COR-L47 (cell line): ENCODE results near the gene ATXN1.

Experiments used
- DNase-seq: peaks from one replicate; lab custom pipeline; 2025; lab: John Stamatoyannopoulos, UW

ATXN1 gene

GRCh38 chr6:16783509-16783908, 22.2 kb upstream of the ATXN1 start:
- DNase-seq: no peak

GRCh38 chr6:16782278-16782677, 21.0 kb upstream of the ATXN1 start:
- DNase-seq: no peak

GRCh38 chr6:16781348-16782169, 20.3 kb upstream of the ATXN1 start:
- DNase-seq: no peak

- DNase-seq: no peak
Measured at GRCh38 chr6:16778521-16778920, 17.3 kb upstream of the ATXN1 start.

- no peak for DNase-seq
Measured at GRCh38 chr6:16777794-16778193, 16.5 kb upstream of the ATXN1 start.

- DNase-seq: no peak
Measured at GRCh38 chr6:16776394-16777017, 15.2 kb upstream of the ATXN1 start.

GRCh38 chr6:16774437-16774836, 13.2 kb upstream of the ATXN1 start:
- DNase-seq: no peak

GRCh38 chr6:16773362-16773761, 12.1 kb upstream of the ATXN1 start:
- no peak for DNase-seq

GRCh38 chr6:16770701-16771569, 9.7 kb upstream of the ATXN1 start:
- DNase-seq: peak; percentile 65

GRCh38 chr6:16769986-16770376, 8.7 kb upstream of the ATXN1 start:
- DNase-seq: no peak

- DNase-seq: no peak
Measured at GRCh38 chr6:16769131-16769985, 8.1 kb upstream of the ATXN1 start.

GRCh38 chr6:16768477-16768830, 7.2 kb upstream of the ATXN1 start:
- DNase-seq: no peak

GRCh38 chr6:16767765-16768476, 6.7 kb upstream of the ATXN1 start:
- DNase-seq: no peak

- no peak for DNase-seq
Measured at GRCh38 chr6:16766836-16767745, 5.8 kb upstream of the ATXN1 start.

GRCh38 chr6:16766043-16766536, 4.8 kb upstream of the ATXN1 start:
- DNase-seq: no peak

- DNase-seq: no peak
Measured at GRCh38 chr6:16765235-16765634, 4.0 kb upstream of the ATXN1 start.

- peak; percentile 35 for DNase-seq
Measured at GRCh38 chr6:16764188-16764950, 3.1 kb upstream of the ATXN1 start.

- DNase-seq: peak; percentile 45
Measured at GRCh38 chr6:16762550-16763477, 1.6 kb upstream of the ATXN1 start.
